ENCODE data around the gene GATD1. TPM values are rescaled to one million over a fixed set of nuclear protein-coding genes. Genes with fewer than 3 reads are reported as not detected.
A peak's percentile ranks its signal among the peaks of the same experiment; 100 is the strongest.

GATD1 gene
- total and polyA plus RNA-seq, 9 of the 15 experiments (the other 6 are each of a cell fraction or from before 2014, with no cell fraction given) = 2.8 to 144 (median 36.9) TPM

DNA sequence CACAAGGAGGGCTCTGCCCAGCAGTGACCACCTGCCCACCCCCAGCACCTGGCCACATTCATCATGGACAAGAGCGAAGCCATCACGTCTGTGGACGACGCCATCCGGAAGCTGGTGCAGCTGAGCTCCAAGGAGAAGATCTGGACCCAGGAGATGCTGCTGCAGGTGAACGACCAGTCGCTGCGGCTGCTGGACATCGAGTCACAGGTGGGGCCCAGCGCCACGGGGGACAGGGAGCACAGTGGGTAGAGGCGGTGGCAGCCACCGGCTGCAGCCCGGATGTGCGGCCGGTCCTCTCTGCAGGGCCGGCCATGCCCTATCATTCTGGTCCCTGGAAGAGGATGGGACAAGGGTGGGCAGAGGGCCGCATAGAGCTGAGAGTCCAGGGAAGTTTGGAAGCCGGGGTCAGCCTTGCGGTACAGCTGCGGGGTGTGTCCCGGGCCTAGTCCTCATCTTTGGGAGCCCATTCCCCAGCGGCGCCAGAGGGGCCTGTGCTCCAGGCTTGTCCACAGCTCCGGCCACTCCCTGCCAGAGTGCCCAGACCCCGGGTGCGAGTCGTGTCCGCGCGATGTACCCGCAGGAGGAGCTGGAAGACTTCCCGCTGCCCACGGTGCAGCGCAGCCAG lies 57.2 kb downstream of the GATD1 start:
- Histone ChIP-seq H2AFZ (ENCODE audit: low read depth, low read length) (0 out of 2 replicates have a peak overlapping the region, but pooled peaks have one; percentile 14), H3K4me3 (no peak overlapping the region), H4K20me1 (replicated peaks; ENCODE audit: control insufficient read depth, insufficient read depth, low read length) (no peaks in the 10 kb centered on the region; the same call in 1 of the 2 replicates), H3K36me3 (ENCODE audit: control insufficient read depth, insufficient read depth, low read length) (no peaks in the 10 kb centered on the region), H3K4me2 (ENCODE audit: insufficient read depth, low read length) (no peak overlapping the region), H3K4me1 (replicated peaks in 1 of 2; ENCODE audit: control insufficient read depth in 2 of 2, insufficient read depth in 2 of 2, low read length in 2 of 2) (peaks cover 4 to 54% of the 10 kb centered on the region in 2 experiments), H3K9me1 (ENCODE audit: control insufficient read depth, insufficient read depth, low read length) (no peaks in the 10 kb centered on the region), H3K9ac (ENCODE audit: insufficient read depth in 1 of 2, low read depth in 2 of 2, low read length in 2 of 2) (peak overlapping the region in 1 of 2 experiments; percentile 76; a peak in 1 of 4 replicates), H3K27me3 (ENCODE audit: control insufficient read depth in 2 of 2, insufficient read depth in 2 of 2, low read length in 2 of 2) (no peaks in the 10 kb centered on the region; a peak in 1 of 5 replicates), H3K79me2 (ENCODE audit: control insufficient read depth, insufficient read depth, low read length) (no peaks in the 10 kb centered on the region), H3K27ac (ENCODE audit: extremely low read depth, low read depth, low read length) (no peak overlapping the region), H3K9me3 (replicated peaks; ENCODE audit: control insufficient read depth, insufficient read depth, low read depth, low read length) (no peaks in the 10 kb centered on the region)
- ATAC-seq (no peak), FAIRE-seq (no peak), DNase-seq (ENCODE audit: extremely low read depth in 1 of 4, low spot score in 3 of 4) (peak in 1 of 4 experiments; percentile 4)
- WGBS (ENCODE audit: insufficient coverage, low coverage, missing lambda C conversion rate) = 70% methylated on average over 33 of the region's 35 CpGs
- BruUV-seq (replicated peaks) = no TSS peak
- in situ Hi-C loops (cut with MboI) (no loop called here), intact Hi-C loops (cut with micrococcal nuclease) (no loop called here)
- ChIA-PET POLR2A (interaction anchor here (1.0 kb wide), 1 partner anchor 9 kb away, joined by 3 read pairs; no protein-coding TSS in a partner anchor), CTCF (ENCODE audit: low intra/inter-chr PET ratio) (no interaction called here)
- TF ChIP-seq, protein P1, sequence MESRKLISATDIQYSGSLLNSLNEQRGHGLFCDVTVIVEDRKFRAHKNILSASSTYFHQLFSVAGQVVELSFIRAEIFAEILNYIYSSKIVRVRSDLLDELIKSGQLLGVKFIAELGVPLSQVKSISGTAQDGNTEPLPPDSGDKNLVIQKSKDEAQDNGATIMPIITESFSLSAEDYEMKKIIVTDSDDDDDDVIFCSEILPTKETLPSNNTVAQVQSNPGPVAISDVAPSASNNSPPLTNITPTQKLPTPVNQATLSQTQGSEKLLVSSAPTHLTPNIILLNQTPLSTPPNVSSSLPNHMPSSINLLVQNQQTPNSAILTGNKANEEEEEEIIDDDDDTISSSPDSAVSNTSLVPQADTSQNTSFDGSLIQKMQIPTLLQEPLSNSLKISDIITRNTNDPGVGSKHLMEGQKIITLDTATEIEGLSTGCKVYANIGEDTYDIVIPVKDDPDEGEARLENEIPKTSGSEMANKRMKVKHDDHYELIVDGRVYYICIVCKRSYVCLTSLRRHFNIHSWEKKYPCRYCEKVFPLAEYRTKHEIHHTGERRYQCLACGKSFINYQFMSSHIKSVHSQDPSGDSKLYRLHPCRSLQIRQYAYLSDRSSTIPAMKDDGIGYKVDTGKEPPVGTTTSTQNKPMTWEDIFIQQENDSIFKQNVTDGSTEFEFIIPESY (CRISPR knock-in tag; IDR thresholded peaks at IDR 0.05) = peak; percentile 54; the same call in 1 of the 2 replicates
- TF ChIP-seq HCFC1 (IDR thresholded peaks at IDR 0.05; ENCODE audit: low read depth, low read length) = no peak
- TF ChIP-seq ZNF316 (IDR thresholded peaks at IDR 0.05) = no peak
- TF ChIP-seq SIRT6 (IDR thresholded peaks at IDR 0.05; ENCODE audit: low read depth, low read length) = no peak
- peak; percentile 13 for TF ChIP-seq KDM5B (IDR thresholded peaks at IDR 0.05; ENCODE audit: insufficient replicate concordance, low read depth, low read length)

Measured in K562 (cell line).